ENCODE measurements around the gene DDX51.

The DDX51 gene

DNA sequence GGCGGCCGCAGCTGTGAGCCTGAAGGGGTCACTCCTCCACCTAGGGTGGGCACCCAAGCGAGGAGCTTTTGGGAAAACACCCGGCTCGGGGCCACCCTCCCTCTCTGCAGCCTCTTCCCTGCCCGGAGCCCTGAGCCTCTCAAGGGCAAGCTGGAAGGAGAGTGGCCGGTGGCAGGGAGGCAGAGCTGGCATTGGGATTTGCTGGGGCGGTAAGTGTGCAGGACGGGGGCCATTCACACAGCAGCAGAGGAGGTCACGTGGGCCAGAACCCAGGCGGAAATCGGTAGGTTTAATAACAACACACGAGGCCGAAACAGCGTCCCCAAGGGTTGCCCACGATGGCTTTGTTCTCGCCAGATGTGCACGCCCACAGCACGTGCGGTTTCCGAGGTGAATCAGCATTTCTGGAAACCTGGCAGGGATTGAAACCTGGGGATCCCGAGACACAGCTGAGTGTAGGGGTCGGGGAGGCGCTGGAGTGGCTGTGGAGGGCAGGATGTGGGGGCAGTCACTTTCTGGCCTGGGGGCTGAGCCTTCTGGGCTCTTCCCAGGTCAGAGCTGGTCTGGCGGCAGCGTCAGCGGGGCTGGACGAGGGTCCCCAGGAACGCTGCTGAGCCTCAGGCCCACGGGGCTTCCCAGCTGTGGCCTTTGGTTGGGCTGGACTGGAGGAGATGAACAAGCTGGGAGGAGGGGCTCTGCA is 23.6 kb upstream of the DDX51 start:
- DNase-seq (ENCODE audit: low spot score): no peak

DNA sequence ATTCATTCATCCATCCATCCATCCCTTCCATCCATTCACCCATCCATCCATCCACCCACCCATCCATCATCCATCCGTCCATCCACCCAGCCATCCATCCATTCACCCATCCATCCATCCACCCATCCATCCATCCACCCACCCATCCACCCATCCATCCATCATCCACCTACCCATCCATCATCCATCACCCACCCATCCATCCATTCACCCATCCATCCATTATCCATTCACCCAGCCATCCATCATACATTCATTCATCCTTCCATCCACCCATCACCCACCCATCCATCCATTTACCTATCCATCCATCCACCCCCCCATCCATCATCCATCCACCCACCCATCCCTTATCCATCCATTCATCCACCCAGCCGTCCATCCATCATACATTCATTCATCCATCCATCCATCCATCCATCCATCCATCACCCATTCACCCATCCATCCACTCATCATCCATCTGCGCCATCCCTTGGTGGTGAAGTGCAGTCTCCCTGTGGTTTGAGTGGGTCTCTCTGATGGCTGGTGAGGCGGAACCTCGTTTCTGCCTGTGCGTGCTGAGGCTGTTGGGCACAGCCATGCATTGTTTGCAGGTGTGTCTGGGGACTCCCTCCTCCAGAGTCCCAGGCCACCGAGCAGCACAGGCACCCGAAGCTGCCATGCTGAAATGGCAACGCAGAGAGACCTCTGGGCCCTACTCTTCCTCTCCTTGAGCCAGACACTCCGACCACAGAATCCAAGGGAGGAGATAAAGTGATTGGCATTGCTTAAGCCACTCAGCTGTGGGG is 22.9 kb upstream of the DDX51 start:
- no peak for DNase-seq (ENCODE audit: low spot score)

DNA sequence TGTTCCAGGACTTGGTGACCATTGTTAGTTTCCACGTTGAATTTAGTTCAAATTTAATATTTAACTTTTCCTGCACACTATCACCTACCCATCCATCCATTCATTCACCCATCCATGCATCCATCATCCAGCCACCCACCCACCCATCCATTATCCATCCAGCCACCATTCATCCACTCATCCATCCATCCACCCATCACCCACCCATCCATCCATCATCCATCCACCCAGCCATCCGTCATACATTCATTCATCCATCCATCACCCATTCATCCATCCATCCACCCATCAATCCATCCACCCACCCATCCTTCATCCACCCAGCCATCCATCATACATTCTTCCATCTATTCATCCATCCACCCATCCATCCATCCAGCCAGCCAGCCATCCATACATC is 22.0 kb upstream of the DDX51 start:
- no peak for DNase-seq (ENCODE audit: low spot score)

DNA sequence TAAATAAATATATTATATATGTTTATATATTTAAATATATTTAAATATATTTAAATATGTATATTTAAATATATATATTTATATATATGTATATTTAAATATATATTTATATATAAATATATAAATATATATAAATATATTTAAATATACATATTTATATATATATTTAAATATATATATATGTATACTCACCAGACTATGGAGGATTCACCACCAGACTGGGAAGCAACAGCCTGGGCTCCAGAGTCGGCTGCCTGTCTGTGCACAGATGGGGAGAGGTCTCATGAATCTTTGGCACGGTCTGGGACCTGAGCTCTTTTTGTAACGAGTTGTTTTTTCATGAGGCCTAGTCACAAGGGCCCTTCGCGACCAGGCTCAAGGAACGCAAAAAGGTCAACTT is 21.5 kb upstream of the DDX51 start:
- DNase-seq (ENCODE audit: low spot score): no peak

DNA sequence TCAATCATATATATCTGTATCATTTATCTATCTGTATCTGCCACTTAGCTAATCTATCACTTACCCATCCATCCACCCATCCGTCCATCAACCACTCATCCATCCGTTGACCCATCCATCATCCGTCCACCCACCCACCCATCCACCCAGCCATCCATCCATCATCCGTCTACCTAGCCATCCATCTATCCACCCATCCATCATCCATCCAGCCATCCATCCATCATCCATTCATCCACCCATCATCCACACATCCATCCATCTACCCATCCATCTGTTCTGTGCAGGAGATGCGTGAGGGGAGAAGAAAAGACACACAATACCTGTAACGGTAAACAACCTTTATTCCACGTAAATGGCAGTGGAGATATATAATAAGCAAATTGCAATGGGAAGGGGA is 20.3 kb upstream of the DDX51 start:
- no peak for DNase-seq (ENCODE audit: low spot score)

DNA sequence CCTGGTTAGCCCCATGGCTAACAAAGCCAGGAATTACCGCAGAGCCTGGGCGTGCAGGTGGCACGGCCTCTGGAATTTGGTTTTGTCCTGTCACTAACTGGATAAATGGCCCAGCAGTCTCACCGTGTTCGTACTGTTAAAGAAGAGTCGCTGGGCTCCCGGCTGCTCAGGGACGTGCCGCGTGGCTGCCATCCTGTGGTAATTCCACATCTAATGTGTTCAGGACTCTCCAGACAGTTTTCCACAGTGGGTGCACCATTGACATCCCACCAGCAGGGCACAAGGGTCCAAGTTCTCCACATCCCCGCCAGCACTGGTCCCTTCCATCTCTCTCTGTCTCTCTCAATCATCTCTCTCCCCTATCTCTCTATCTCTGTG is 19.8 kb upstream of the DDX51 start:
- DNase-seq (ENCODE audit: low spot score): peak; percentile 40

DNA sequence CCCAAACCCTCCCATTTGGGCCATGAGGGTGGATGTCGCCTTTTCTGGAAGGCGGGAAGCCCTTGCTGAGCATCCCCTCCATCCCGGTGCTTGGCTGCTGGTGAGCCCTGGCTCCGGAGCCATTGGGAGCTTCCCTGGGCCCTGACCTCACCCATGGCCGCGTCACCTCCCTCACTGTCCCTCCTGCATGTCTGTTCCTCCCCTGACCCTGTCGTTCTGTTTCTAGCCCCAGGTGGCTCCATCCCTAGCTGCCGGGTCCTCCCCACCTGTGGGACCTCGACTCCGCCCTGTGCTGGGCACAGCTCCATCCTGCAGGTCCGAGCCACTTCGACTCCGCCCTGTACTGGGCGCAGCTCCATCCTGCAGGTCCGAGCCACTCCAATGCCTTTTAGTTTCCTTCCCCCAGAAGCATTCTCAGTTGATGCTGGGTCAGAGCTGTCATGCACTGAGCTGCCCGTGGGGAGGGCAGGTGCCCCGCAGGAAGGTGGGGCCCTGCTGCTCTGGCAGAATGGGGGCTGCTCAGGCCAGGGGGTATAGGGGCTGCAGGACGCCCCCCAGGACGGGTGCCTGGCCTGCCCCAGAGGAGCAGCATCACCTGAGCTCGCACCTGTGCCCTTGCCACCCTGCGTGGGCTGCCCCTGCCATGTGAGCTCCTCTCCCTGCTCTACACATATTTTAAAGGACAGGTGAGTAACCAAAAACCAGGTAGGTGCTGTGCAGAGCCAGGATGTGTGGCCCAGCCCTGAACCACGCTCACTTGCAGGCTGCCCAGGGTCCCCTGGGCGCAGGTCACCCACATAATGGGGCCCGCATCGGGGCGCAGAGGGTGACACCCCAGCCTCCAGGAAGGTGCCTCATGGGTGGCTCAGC is 19.2 kb upstream of the DDX51 start:
- DNase-seq (ENCODE audit: low spot score): no peak

DNA sequence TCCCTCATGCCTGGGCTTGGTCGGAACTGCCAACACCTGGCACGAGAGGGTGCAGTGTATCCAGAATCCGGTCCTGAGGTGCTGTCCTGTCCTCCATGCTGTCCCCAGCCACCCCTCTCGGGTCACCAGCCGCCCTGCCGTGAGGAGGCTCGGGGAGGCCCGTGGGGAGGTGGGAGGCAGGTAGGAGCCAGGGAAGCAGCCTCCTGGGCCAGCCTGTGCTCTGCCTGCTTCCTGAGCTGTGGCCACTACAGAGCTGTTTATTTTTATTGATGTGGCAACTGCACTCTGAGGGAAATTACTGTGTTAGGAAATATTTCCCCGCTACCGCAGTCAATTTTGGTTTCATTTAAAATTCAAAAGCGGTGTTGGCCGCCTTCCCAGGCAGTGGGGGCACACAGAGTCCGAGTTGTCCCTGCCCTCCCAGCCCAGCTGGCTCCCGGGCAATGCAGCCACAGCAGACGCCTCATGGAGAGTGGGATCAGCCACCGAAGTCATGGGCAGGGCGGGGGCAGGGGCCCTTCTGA is 18.5 kb upstream of the DDX51 start:
- no peak for DNase-seq (ENCODE audit: low spot score)

DNA sequence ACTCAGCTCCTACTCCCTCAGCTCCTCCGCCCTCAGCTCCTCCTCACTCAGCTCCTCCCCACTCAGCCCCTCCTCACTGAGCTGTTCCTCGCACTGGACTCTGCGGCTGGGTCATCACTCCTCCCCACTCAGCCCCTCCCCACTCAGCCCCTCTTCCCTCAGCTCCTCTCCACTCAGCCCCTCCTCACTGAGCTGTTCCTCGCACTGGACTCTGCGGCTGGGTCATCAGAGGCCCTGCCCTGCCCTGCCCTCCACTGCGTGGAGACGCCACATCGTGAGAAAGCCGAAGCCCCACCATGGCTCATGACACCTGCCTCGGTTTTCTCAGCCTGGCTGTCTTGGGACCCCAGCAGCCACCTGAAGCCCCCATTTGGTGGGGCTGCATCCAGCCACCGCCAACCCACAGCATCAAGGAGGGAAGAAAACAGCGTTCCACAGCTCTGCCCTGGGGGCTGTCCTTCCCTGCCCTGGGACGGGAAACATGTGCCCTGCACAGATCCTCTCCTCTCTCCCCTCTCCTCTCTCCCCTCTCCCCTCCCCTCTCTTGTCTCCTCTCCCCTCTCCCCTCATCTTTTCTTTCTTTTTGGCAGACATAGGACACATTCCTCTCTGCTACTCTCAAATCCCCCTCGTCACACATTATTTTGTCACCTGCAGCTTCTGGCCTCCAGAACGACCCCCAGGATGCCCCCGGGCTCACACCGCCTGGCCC is 17.8 kb upstream of the DDX51 start:
- no peak for DNase-seq (ENCODE audit: low spot score)

DNA sequence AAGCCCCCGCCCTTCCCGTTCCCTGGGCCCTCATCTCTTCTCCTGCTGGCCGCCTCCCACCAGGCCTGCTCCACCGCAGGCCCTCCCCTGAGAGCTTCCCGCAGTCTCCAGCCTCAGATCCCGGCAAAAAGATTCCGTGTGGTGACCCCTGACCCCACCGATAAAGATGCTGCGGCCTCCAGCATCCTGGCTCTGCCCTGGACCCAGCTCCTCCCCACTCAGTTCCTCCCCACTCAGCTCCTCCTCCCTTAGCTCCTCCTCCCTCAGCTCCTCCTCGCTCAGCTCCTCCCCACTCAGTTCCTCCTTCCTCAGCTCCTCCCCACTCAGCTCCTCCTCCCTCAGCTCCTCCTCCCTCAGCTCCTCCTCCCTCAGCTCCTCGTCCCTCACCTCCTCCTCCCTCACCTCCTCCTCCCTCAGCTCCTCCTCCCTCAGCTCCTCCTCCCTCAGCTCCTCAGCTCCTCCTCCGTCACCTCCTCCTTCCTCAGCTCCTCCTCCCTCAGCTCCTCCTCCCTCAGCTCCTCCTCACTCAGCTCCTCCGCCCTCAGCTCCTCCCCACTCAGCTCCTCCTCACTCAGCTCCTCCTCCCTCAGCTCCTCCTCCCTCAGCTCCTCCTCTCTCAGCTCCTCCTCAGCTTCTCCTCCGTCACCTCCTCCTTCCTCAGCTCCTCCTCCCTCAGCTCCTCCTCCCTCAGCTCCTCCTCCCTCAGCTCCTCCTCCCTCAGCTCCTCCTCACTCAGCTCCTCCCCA is 17.1 kb upstream of the DDX51 start:
- DNase-seq (ENCODE audit: low spot score): no peak

DNA sequence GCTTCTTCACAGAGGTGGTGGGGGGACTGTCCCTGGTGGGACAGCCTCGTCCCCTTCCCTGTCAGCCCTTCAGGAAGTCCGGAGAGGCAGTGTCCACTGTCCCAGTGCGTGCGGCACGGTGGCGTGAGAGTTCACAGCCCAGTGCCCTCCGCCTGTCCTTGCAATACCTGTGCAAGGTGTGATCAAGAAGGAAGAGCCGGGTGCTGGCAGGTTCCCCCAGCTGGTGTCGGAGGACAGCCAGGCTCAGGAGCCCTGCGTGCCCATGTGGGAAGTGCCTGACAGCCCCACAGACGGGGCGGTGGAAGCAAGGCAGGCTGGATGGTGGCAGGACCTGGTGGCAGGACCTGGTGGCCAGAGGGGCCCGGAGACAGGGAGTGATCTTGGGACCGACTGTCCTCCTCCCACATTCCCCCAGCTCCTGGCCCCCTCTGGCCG is 16.5 kb upstream of the DDX51 start:
- no peak for DNase-seq (ENCODE audit: low spot score)

DNA sequence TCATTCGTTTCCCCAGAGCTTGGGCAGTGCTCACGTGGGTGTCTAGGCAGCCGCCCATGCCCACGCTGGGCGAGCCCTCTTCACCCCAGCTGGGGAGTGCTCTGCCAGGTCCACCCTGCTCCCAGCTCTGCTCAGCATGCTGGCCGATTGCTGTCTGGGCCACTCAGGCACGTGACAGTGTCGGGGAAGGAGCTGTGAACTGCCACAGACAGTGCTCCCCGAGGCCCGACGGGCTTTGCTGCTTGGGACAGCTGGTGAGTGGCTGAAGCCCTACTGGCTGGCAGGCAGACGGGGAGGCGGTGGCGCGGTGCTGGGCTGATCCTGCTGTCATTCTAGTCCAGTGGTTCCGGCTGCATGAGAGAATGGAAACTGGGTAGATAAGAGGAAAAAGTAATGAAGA is 15.9 kb upstream of the DDX51 start:
- DNase-seq (ENCODE audit: low spot score): no peak

DNA sequence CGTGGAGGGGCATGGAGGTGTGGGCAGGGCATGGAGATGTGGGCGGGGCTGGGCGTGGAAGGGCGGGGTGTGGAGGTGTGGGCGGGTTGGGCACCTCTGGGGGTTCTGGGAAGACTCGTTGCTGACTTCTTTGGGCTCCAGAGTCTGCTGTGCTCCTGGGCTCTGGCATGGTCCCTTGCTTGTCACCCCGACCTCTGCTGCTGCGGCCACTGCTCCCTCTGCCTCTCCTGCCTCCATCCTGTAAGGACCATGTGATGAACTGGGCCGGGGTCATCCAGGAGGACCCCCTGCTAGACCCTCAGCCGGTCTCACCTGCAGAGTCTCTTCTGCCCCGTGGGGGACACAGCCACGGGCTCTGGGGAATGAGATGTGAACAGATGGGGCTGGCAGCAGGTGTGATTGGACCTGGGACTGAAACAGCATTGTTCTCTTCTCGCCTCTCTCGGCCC is 15.5 kb upstream of the DDX51 start:
- DNase-seq (ENCODE audit: low spot score): no peak

DNA sequence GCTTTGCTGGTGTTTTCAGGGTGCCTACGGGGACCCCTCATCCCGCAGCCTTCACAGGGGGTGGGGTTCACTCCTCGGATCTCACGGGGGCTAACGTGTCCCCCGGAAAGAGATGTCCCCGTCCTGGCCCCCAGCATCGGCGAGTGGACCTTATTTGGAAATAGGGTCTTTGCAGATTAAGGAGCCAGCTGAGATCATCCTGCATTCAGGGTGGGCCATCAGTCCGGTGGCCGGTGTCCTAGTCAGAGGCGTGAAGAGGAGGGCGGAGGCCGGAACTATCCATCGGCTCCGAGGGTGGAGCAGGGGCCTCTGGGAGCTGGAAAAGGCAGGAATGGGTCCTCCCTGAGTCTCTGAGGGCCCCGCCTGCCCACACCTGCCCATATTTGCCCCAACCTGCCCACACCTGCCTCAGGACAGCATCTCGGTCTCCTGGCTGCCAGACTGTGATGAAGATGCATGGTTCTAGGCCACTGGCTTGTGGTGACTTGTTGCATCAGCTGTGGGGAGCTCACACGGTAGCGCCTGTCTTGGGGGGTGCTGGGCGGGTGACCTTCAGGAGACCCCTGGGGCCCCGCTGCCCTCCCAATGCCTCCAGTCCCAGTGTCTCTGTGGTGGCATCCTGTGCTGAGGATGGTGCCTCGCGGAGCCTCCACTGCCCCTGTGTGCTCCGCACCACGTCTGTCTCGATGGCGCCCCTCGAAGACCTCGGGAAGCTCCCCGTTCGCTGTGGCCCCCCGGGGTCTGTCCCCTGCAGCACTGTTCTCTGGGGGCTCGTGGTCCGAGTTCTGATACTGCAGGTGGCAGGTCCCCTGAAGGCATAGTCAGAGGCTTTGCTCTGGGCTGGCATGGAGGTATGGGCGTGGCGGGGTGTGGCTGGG is 14.8 kb upstream of the DDX51 start:
- DNase-seq (ENCODE audit: low spot score): no peak

DNA sequence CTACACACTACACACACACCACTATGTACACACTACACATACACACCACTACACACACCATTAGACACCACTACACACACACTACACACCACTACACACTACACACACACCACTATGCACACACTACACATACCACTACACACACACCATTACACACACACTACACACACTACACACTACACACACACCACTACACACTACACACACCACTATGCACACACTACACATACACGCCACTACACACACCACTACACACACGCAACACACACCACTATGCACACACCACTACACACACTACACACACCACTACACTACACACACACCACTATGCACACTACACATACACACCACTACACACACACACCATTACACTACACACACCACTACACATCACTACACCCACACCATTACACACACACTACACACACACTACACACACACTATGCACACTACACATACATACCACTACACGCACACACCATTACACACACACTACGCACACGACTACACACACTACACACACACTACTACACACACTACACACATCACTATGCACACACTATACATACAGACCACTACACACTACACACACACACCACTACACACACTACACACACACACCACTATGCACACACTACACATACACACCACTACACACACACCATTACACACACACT is 13.8 kb upstream of the DDX51 start:
- DNase-seq (ENCODE audit: low spot score): no peak

DNA sequence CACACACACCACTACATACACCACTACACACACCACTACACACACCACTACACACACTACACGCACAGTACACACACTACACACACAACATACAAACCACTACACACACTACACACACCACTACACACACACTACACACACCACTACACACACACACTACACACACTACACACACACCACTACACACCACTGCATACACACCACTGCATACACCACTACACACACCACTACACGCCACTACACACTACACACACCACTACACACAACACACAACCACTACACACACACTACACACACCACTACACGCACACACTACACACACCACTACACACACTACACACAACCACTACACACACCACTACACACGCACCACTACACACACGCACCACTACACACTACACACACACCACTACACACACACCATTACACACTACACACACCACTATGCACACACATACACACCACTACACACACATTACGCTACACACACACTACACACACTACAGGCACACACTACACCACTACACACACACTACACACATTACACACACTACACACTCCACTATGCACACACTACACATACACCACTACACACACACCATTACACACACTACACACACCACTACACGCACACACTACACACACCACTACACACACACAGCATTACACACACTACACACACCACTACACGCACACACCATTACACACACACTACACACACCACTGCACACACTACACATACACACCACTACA is 12.6 kb upstream of the DDX51 start:
- DNase-seq (ENCODE audit: low spot score): no peak

DNA sequence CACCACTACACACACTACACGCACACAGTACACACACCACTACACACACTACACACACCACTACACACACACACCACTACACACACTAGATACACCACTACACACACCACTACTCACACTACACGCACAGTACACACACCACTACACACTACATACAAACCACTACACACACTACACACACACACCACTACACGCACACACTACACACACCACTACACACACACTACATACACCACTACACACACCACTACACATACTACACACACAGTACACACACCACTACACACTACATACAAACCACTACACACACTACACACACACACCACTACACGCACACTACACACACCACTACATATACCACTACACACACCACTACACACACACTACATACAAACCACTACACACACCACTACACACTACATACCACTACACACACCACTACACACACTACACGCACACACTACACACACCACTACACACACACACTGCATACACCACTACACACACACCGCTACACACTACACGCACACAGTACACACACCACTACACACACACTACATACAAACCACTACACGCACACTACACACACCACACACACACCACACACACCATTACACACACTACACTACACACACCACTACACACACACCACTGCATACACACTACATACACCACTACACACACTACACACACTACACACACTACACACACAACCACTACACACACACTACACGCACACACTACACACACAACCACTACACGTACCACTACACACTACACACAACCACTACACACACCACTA is 11.9 kb upstream of the DDX51 start:
- no peak for DNase-seq (ENCODE audit: low spot score)
